GM21423 (cell line): ENCODE results near the gene ARMH4.

Experiments used
- ATAC-seq: cut with Tn5 transposase; IDR thresholded peaks from one replicate; pipeline ENCODE4 v1.9.1; 2021; ENCODE audit warnings: mild to moderate bottlenecking, moderate library complexity; ENCODE audit not compliant: unreplicated experiment

The ARMH4 gene

GRCh38 chr14:57970175-57970574 is 181.8 kb downstream of the ARMH4 start:
- ATAC-seq, result no peak

- no peak for ATAC-seq
Measured at GRCh38 chr14:57963071-57963470, 188.9 kb downstream of the ARMH4 start.

DNA sequence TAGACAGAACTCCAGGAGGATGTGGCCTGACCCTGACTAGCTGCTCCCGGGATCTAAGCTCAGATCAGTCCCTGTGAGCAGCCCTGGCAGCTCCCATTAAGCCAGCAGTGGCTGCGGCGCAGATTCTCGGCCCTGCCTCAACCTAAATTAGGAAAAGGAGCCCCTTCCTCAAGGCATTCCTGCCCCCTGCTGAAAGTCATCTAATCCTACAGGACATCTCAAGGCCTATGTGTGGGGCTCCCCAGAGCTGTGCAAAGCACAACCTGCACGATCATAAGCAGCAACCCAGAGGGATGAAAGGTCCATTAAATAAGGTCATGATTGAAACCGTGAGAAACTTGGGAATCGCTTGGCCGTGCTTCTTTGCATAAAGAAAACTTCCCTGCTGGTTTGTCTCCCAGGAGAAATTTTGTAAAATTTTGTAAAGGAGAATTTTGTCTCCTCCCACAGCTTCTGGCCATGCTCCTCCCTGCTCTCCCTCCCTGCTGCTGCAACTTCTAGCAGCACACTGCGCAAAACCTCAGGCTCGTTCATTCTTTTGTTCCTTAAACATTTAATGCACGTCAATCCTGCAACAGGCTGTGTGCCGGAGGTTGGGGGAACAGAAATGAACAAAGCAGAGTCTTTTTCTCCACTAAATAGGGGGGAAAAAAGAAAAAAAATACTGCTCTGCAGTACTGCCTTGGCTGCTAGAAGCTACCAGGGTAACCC is 189.5 kb downstream of the ARMH4 start:
- no peak for ATAC-seq

- no peak for ATAC-seq
Measured at GRCh38 chr14:57961786-57962060, 190.3 kb downstream of the ARMH4 start.

GRCh38 chr14:57960946-57961785 is 190.8 kb downstream of the ARMH4 start:
- no peak for ATAC-seq

- ATAC-seq, result no peak
Measured at GRCh38 chr14:57957441-57957840, 194.6 kb downstream of the ARMH4 start.
